ENCODE results near the gene LONRF3. TPM values are rescaled to one million over a fixed set of nuclear protein-coding genes. Genes with fewer than 3 reads are reported as not detected.

LONRF3 gene
- 1 to 10 TPM; 3.1 to 5.7 TPM for total RNA-seq
- long read RNA-seq, donor 1, partial matches to known transcripts = 0 of 1 reads
- long read RNA-seq, donor 1, other reads (novel, unspliced or antisense) = 1 of 1 reads
- long read RNA-seq, donor 2, partial matches to known transcripts = 1 of 3 reads
- long read RNA-seq, donor 2, other reads (novel, unspliced or antisense) = 0 of 3 reads

DNA sequence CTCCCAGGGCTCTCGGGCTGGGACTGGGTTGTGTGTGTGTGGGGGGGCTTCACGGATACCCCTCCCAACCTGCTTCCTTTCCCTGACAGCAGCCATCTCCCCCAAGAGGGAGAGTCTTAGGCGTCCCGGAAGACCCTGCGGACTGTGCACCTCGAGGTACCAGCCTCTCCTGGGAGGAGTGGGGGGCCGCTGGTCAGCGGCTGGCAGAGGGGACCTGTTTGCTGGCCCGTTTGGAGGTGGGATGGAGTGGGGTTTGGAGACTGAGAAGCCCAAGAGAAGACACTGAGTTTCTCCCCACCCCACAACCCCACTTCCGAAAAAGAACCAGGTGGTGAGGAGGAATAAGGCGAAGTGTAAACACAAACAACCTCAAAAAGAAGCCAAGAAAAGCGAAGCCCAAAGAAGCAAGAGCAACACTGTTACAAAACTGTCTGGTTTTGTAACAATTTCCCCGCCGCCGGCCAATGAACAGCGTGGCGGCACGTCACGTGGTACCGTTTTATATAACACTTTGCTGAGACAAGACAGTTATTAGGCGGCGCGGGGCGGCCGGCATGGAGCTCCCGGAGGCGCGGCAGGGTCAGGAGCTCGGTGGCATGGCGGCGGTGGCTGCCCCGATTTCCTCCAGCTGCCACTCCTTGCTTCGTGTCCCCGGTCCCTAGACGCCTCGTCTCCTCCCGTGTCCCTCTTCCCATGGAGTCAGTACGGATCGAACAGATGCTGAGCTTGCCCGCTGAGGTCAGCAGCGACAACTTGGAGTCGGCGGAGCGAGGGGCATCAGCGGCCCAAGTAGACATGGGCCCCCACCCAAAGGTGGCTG, at the start of gene LONRF3:
LONRF3 (plus strand) TSS at position 531 of the 820 bp plus-strand sequence; CDS start at position 694, 163 bp downstream.
- DNase-seq (ENCODE audit: low spot score) = peak; percentile 91

DNA sequence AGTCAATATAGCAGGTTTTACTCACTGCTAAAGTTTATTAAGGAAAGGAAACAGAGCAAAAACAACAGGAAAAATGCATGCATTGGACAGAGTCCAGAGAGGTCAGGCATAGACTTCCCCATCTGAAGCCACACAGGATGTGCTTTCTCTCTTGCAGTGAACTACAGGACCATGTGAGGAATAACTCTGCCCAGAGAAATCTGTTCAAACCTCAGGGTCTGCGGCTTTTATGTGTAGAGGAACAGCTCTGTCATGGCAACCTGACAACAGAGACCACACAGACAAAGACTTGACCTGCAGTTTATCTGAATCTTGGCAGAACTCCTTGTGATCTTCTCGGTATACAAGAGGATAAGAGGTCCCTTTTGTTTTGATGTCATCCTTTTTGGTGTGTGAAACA, 46.3 kb upstream of the LONRF3 start:
- intact Hi-C loops (cut with DNase I) = no loop called here
- DNase-seq (ENCODE audit: low spot score) = no peak

More for the DNA sequence above, at the start of gene LONRF3:
- intact Hi-C loops (cut with DNase I) = loop anchor here in 1 of 2 donors (5.0 kb wide), 1 partner anchor 898 kb away; the partner anchor contains the start of genes NDUFA1 and RNF113A

DNA sequence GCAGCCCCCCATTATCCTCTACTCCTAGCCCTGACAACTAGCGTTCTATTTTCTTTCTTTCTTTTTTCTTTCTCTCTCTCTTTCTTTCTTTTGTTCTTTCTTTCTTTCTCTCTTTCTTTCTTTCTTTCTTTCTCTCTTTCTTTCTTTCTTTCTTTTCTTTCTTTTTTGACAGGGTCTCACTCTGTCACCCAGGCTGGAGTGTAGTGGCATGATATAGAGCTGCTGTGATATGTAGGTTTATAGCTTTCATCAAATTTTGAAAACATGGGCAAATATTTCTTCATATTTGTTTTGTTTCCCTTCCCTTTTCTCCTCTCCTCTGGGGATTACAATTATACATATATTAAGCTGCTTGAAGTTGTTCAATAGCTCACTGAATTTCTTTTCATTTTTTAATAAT, 39.1 kb upstream of the LONRF3 start:
- intact Hi-C loops (cut with DNase I) = no loop called here

DNA sequence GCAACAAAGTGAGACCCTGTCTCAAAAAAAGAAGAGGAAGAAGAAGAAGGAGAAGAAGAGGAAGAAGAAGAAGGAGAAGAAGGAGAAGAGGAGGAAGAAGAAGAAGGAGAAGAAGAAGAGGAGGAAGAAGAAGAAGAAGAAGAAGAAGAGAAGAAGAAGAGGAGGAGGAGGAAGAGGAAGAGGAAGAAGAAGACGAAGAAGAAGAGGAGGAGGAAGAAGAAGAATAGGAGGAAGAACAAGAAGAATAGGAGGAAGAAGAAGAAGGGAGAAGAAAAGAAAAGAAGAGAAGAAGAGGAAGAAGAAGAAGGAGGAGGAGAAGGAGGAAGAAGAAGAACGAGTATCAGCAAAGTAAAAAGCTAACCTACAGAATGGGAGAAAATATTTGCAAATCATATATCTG, 33.3 kb upstream of the LONRF3 start:
- DNase-seq (ENCODE audit: low spot score) = no peak
- intact Hi-C loops (cut with DNase I) = loop anchor here in 1 of 2 donors (10.0 kb wide), 1 partner anchor 784 kb away; no protein-coding TSS in a partner anchor

More for the DNA sequence above, 39.1 kb upstream of the LONRF3 start:
- no peak for DNase-seq (ENCODE audit: low spot score)

DNA sequence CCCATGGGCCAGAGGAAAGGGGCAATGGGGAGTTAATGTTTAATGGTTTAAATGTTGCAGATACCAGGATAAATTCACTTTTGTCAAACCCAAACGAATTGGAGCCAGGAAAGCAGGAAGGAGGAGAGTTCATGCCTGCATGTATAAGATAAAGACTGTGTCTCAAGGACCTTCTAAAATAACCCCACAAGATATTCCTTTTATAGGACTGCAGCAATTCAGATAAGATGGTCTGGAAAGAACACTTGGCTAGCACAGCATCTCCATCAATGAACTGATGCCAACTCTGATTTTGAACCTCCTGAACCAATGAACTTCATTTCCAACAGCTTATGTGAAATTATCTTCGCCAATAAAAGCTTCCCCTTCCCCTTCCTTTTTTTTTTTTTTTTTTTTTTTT, 31.3 kb upstream of the LONRF3 start:
- intact Hi-C loops (cut with DNase I) = loop anchor here in 1 of 2 donors (10.0 kb wide), 1 partner anchor 782 kb away; no protein-coding TSS in a partner anchor
- DNase-seq (ENCODE audit: low spot score) = no peak

DNA sequence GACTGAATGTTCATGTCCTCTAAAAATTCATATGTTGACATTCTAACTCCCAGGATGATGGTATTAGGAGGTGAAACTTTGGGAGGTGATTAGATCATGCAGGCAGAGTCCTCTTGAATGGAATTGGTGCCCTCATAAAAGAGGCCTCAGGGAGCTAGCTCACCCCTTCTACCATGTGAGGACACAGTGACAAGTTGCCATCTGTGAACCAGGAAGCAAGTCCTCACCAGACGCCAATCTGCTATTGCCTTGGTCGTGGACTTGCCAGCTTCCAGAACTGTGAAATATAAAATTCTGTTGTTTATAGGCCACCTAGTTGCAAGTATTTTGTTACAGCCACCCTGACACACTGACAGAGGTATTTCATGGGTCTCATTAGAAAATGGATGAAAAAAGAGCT, 28.5 kb upstream of the LONRF3 start:
- intact Hi-C loops (cut with DNase I) = loop anchor here in 1 of 2 donors (10.0 kb wide), 1 partner anchor 779 kb away; no protein-coding TSS in a partner anchor
- DNase-seq (ENCODE audit: low spot score) = no peak

DNA sequence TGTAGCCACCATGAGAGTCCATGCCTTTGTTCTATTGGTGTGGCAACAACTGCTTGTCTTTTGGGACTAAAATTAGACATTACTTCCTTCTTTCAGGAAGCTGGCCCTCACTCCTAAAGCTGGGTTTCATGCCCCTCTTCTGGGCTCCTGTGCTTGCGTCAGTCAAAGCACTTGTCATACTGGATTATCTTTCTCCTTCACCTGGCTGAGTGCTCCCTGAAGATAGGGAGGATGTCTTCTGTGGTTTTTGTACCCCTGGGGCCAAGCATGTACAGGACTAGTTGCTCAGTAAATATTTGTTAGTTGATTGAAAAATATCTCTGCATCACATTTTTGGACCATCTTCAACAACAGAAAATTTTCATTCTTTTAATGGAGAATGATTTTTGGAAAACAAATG, 26.1 kb upstream of the LONRF3 start:
- intact Hi-C loops (cut with DNase I) = loop anchor here in 1 of 2 donors (10.0 kb wide), 1 partner anchor 777 kb away; no protein-coding TSS in a partner anchor
- no peak for DNase-seq (ENCODE audit: low spot score)

DNA sequence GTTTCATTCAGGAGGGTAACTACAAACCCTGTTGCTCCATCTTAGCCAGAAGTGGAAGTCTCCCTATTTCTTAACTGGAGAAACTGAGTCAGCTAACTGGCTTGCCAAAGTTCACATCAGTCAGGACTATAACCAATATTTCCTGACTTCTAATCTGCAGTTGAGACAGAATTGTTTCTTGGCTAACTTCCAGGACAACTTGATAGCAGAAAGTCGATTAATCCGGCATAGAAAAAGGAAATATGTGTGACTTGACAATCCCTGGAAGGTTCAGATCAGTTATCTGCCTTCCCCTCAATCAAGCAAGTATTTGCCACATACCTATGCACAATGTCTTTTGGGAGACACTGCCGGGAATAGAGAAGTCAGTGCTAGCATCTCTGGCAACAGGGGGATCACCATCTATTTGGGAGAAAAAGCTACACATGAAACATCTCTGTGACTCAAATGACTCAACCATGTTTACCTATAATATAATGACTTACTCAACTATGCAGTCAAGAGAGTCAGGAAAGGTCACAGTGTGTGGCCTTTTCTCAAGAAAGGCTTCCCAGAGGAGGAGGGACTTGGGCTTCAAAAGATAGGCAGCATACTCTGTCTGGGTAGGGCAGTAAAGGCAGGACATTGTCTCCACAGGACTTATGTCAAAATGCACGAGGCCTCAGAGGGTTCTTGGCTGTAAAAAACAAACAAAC, 12.4 kb upstream of the LONRF3 start:
- intact Hi-C loops (cut with DNase I) = no loop called here
- no peak for DNase-seq (ENCODE audit: low spot score)

DNA sequence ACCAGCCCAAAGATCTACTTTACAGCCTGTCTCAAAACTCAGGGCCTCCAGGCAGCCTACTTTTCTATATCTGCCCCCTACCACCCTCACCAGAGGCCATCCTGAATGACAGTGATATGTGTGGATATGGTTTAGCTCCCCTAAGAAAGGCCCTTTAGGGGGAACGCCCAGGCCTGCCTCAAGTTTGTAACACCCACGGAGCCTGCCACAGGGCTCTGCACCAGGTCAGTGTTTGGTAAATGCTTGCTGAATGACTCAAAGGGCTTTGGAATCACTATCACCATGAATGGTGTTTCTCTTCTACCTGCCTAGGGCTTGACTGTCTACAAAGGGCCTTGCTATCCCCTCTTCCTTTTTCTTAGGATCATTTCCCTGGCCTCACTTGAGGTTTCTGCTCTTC, 11.3 kb upstream of the LONRF3 start:
- no peak for DNase-seq (ENCODE audit: low spot score)
- intact Hi-C loops (cut with DNase I) = no loop called here

DNA sequence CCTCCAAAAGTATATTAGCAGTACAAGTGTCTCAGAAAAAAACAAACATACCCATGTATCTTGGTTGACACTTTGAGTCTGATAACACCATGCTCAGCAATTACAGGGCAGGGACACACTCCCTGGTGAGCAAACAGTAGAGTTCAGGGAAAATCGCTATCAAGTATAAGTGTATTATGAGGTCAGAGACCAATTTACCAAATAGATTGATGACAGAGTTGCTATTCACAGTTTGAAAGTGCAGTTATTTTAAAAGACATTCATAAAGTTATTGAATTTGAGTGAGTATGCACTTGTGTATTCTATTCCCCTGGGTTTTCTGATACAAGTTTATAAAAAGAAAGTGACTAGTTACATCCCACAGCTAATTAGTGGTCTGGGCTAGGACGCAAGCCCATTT, 10.2 kb upstream of the LONRF3 start:
- DNase-seq (ENCODE audit: low spot score) = no peak
- intact Hi-C loops (cut with DNase I) = no loop called here

DNA sequence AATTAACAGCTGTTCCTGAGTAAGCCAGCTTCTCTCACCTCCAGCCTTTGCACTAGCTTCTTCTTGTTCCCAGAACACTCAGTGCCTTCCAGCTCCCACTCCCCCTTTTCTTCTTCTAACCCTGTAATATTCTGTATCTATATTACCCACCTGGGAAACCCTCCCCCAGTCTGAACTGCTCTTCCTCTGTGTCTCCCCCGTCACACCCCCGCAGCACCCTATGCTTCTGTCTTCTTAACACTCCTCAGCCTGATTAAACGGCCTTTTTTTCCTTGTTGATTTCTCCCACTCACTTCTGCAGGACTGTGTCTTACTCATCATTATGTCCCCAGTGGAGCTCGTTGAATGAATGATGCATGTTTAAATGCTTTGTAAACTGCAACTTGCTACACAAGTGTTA, 9.0 kb upstream of the LONRF3 start:
- DNase-seq (ENCODE audit: low spot score) = no peak

DNA sequence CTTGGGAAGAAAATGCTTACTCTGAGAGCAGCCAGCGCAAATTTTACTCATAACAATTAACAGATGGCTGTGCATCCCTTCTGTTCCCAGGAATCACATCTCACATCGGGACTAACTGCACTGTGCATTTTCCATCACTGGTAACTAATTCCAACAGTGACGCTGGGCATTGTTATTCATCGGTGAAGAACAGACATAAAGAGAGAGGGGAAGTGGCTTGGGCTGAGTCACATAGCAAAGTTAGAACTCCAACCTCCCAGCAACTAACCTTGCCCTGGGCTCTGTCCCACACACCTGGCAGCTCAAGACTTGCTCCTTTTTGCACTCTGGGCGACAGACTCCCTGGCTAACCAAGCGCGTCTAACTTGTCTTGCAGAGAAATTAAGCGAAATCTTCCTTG, 6.4 kb upstream of the LONRF3 start:
- intact Hi-C loops (cut with DNase I) = no loop called here
- no peak for DNase-seq (ENCODE audit: low spot score)

More for the DNA sequence above, 9.0 kb upstream of the LONRF3 start:
- intact Hi-C loops (cut with DNase I) = no loop called here

DNA sequence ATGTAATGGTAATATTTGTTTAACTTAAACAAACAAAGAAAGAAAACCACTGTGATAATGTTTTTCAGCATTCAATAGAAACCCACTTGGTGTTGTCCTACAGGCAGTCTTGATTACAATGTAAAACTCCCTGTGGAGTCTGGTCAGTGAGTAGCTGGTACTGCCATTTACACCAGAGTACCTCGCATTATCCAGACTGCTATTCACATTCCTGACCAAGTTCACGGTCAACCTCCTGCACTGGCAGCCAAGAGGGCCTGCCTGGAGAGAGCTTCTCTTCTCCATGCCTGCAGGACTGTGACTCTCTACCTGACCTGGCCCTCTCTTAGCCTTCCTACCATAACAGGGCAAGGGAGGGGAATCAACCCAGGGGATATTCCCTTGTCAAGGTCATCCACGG, 2.9 kb upstream of the LONRF3 start:
- no peak for DNase-seq (ENCODE audit: low spot score)
- intact Hi-C loops (cut with DNase I) = loop anchor here in 1 of 2 donors (5.0 kb wide), 1 partner anchor 901 kb away; the partner anchor contains the start of genes NDUFA1 and RNF113A

DNA sequence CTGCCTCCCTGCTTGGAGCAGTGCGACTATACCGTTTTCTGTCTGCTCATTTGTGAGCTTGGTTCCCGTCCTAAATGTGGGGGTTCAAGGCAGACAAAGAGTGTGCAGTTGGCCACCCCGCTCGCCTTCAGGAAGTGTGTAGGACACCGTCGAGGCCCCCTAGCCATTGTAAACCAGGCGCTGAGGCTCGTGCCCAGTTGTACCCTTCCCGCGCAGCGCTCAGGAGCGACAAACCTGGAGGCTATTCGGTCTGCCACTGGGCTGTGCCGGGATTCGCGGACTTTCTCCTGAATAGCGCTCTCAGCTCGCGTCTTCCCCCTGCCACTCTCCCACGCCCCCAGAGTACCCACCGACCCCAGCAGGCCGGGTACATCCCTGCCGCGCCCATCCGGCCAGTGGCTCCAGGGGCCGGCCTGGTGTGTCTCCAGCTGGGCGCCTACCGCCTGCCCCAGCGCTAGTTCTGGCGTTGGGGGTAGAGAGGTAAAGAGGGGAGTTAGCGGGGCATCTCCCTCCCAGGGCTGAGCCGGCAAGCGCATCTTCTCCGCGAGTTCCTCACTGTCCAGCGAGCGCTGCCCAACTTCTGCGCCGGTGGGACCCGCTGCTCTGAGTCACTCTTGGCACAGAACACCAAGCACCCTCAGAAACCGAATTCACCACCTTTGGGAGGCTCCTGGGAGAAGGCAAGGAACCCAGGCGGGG, 880 bp upstream of the LONRF3 start:
- no peak for DNase-seq (ENCODE audit: low spot score)
- intact Hi-C loops (cut with DNase I) = loop anchor here in 1 of 2 donors (5.0 kb wide), 1 partner anchor 899 kb away; the partner anchor contains the start of genes NDUFA1 and RNF113A

DNA sequence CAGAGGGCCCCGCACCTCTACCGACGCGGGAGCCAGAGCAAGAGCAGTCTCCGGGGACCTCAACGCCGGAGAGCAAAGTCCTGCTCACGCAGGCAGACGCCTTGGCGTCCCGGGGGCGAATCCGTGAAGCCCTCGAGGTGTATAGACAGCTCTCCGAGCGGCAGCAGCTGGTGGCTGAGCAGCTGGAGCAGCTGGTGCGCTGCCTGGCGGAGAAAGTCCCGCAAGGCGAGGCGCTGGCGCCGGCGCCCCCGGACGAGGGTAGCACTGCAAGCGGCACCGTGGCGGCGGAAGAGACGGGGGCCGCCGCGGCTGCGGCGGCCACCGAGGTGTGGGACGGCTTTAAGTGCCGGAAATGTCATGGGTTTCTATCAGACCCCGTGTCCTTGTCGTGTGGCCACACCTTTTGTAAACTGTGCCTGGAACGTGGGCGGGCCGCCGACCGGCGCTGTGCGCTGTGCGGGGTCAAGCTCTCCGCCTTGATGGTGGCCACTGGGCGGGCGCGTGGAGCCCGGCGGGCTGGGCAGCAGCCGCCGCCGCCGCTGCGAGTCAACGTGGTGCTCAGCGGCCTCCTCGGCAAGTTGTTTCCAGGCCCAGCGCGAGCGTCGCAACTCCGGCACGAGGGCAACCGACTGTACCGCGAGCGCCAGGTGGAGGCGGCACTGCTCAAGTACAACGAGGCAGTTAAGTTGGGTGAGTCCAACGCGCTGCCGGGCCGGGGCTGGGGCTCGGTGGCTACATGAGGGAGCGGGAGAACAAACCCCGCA, 672 bp downstream of the LONRF3 start:
- intact Hi-C loops (cut with DNase I) = loop anchor here in 1 of 2 donors (5.0 kb wide), 1 partner anchor 897 kb away; the partner anchor contains the start of genes NDUFA1 and RNF113A

DNA sequence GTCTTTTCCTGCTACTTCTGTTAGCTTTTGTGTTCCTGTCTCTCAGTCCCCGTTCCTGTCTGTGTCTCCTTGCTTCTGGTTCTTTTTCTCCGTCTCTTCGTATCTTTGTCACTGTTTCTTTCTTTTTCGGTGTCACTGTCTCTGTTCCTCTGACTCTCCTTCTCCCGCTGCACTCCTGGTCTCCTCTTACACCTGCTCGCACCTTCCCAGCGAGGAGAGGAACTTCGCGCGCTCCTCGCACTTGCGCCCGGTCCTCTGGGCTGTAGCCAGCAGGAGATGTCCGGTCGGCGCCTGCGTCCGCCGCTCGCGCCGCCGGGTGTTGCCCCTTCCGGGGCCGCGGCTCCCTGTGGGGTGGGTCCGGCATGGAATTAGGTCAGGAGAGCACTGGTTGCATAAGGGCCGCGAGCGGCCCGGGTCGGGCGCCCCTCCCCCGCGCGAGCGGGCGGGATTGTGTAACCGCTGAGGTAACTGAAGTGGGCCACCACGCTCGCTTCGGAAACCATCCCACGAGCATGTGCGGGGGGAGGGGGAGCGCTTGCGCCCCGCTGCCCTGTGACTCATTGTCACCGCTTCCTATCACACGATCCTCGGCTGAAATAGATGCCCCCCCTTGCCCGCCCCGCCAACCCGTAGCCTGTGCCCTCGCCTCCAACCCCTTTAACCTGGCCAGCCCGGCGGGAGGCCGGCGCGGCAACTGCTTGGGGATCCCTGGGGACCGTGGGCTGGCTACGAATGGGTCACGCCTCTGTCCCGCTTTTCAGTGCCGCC, 1.6 kb downstream of the LONRF3 start:
- DNase-seq (ENCODE audit: low spot score) = peak; percentile 94
- intact Hi-C loops (cut with DNase I) = no loop called here

More for the DNA sequence above, 672 bp downstream of the LONRF3 start:
- peak; percentile 85 for DNase-seq (ENCODE audit: low spot score)

DNA sequence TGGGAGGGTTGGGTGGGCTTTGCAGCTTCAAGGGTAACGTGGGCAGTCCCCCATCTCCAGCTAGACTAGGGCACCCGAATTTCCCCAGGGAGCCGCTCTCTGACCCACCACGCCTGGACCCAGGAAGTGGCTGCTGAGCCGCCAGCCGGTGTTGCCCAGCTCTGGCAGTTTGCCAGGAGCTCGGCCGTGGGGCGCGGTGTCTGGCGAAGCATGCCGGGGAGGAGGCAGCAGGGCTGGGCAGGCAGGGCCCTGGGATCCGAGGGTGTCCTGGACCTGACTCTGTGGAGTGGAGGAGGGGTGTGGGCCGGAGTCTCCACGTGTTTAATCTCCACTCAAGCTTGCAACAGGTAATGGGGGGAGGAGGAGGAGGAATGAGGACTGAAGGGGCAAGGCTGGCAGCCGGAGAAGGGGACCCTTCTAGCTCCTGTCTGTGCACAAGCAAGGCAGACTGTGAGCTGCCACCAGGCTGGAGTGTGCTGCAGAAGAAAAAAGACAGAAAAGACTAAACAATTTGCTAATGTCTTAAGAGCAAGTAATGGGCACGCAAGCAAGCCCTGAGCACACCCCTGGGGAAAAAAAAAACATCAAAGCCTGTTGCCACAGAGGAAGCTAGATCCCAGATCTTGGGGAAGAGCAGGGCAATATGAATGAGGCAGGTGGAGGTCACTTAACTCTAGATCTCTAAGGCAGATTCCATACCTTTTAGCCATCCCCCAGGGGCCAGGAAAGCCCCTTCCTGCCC, 2.4 kb downstream of the LONRF3 start:
- intact Hi-C loops (cut with DNase I) = no loop called here
- peak; percentile 83 for DNase-seq (ENCODE audit: low spot score)

Measured in posterior vena cava (tissue), 2 donors.